HepG2 (cell line): ENCODE results near the gene LSMEM2. TPM values are rescaled to one million over a fixed set of nuclear protein-coding genes. Genes with fewer than 3 reads are reported as not detected.
A peak's percentile ranks its signal among the peaks of the same experiment; 100 is the strongest.

Experiments used
- HNRNPL ChIP-seq: fragments of 200-400 bp; formaldehyde crosslinking; IDR thresholded peaks from 2 replicates; pipeline ENCODE4 v1.6.1; 2017; ENCODE audit warnings: mild to moderate bottlenecking, low read depth, low read length
- HOXD1 ChIP-seq: sonication (generic); formaldehyde crosslinking; IDR thresholded peaks from 2 replicates; pipeline ENCODE4 v1.5.0; 2020; ENCODE audit warnings: missing genetic modification reagents
- KLF15 ChIP-seq: sonication (generic); formaldehyde crosslinking; IDR thresholded peaks from 2 replicates; pipeline ENCODE4 v1.8.1; 2023; ENCODE audit warnings: borderline replicate concordance, mild to moderate bottlenecking, inconsistent platforms, missing genetic modification reagents, mixed read lengths
- MBD4 ChIP-seq: IDR thresholded peaks from 2 replicates; pipeline ENCODE4 v1.6.1; 2012; ENCODE audit warnings: low read length, inconsistent platforms, borderline replicate concordance
- PHF5A ChIP-seq: IDR thresholded peaks from one replicate; pipeline ENCODE4 v1.6.1; 2018; ENCODE audit warnings: low read depth, missing genetic modification reagents; ENCODE audit not compliant: unreplicated experiment
- STAT5B ChIP-seq: sonication (generic); formaldehyde crosslinking; IDR thresholded peaks from 2 replicates; pipeline ENCODE4 v1.4.0; 2020; ENCODE audit warnings: missing genetic modification reagents
- TFDP2 ChIP-seq: sonication (generic); formaldehyde crosslinking; IDR thresholded peaks from 2 replicates; pipeline ENCODE4 v1.4.0; 2020; ENCODE audit warnings: missing genetic modification reagents
- ZNF567 ChIP-seq: sonication (generic); formaldehyde crosslinking; IDR thresholded peaks from 2 replicates; pipeline ENCODE4 v1.8.1; 2023; ENCODE audit warnings: mild to moderate bottlenecking, missing genetic modification reagents, borderline replicate concordance
- ZNF569 ChIP-seq: sonication (generic); formaldehyde crosslinking; IDR thresholded peaks from 2 replicates; pipeline ENCODE4 v1.5.0; 2020; ENCODE audit warnings: mild to moderate bottlenecking, missing genetic modification reagents, moderate library complexity, borderline replicate concordance
- polyA plus RNA-seq, 8 experiments: library from polyadenylated mRNA; depleted of rRNA in 3 of 8; stranded (reverse) in 7 of 8; unstranded in 1 of 8; fragments of >200 nt; fragmentation: Illumina TruSeq in 4 of 8; extraction: Trizol in 4 of 8; gene quantifications; 2 replicates each; pipeline versions ENCODE4 v1.2.1 to v1.2.3, GENCODE V29; 2011 to 2016; ENCODE audit warnings: low read depth in 4 of 8, missing spikeins in 1 of 8, mixed read lengths in 1 of 8; ENCODE audit not compliant: insufficient read depth in 1 of 8
- total RNA-seq, 5 experiments: library from RNA; depleted of rRNA; stranded (reverse); fragments of >200 nt; fragmentation: Illumina TruSeq; extraction: Trizol; gene quantifications; 2 replicates each; pipeline ENCODE4 v1.2.3, GENCODE V29; 2016; ENCODE audit warnings: low read depth in 1 of 5
- TF ChIP-seq, protein P1 (sequence below): sonication (generic); formaldehyde crosslinking; IDR thresholded peaks from 2 replicates; pipeline ENCODE4 v1.5.0; 2020; ENCODE audit warnings: mild to moderate bottlenecking, missing genetic modification reagents
- TF ChIP-seq, protein P2 (sequence below): sonication (generic); formaldehyde crosslinking; IDR thresholded peaks from one replicate; pipeline ENCODE4 v1.5.1; 2020; ENCODE audit warnings: mild to moderate bottlenecking, missing genetic modification reagents; ENCODE audit errors: not compliant biosample characterization
- TF ChIP-seq, protein P3 (sequence below): sonication (generic); formaldehyde crosslinking; IDR thresholded peaks from 2 replicates; pipeline ENCODE4 v1.4.0; 2020; ENCODE audit warnings: missing genetic modification reagents, borderline replicate concordance

LSMEM2 gene
- total and polyA plus RNA-seq, 2 of the 13 experiments (the other 11 are each of a cell fraction or from before 2014, with no cell fraction given): 0.07 to 0.41 TPM

- TF ChIP-seq, protein P1, sequence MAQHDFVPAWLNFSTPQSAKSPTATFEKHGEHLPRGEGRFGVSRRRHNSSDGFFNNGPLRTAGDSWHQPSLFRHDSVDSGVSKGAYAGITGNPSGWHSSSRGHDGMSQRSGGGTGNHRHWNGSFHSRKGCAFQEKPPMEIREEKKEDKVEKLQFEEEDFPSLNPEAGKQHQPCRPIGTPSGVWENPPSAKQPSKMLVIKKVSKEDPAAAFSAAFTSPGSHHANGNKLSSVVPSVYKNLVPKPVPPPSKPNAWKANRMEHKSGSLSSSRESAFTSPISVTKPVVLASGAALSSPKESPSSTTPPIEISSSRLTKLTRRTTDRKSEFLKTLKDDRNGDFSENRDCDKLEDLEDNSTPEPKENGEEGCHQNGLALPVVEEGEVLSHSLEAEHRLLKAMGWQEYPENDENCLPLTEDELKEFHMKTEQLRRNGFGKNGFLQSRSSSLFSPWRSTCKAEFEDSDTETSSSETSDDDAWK: no peak
- TF ChIP-seq TFDP2 (CRISPR knock-in tag): peak; percentile 49
- TF ChIP-seq HNRNPL: peak; percentile 93
- TF ChIP-seq ZNF569 (CRISPR knock-in tag): no peak
- TF ChIP-seq, protein P2, sequence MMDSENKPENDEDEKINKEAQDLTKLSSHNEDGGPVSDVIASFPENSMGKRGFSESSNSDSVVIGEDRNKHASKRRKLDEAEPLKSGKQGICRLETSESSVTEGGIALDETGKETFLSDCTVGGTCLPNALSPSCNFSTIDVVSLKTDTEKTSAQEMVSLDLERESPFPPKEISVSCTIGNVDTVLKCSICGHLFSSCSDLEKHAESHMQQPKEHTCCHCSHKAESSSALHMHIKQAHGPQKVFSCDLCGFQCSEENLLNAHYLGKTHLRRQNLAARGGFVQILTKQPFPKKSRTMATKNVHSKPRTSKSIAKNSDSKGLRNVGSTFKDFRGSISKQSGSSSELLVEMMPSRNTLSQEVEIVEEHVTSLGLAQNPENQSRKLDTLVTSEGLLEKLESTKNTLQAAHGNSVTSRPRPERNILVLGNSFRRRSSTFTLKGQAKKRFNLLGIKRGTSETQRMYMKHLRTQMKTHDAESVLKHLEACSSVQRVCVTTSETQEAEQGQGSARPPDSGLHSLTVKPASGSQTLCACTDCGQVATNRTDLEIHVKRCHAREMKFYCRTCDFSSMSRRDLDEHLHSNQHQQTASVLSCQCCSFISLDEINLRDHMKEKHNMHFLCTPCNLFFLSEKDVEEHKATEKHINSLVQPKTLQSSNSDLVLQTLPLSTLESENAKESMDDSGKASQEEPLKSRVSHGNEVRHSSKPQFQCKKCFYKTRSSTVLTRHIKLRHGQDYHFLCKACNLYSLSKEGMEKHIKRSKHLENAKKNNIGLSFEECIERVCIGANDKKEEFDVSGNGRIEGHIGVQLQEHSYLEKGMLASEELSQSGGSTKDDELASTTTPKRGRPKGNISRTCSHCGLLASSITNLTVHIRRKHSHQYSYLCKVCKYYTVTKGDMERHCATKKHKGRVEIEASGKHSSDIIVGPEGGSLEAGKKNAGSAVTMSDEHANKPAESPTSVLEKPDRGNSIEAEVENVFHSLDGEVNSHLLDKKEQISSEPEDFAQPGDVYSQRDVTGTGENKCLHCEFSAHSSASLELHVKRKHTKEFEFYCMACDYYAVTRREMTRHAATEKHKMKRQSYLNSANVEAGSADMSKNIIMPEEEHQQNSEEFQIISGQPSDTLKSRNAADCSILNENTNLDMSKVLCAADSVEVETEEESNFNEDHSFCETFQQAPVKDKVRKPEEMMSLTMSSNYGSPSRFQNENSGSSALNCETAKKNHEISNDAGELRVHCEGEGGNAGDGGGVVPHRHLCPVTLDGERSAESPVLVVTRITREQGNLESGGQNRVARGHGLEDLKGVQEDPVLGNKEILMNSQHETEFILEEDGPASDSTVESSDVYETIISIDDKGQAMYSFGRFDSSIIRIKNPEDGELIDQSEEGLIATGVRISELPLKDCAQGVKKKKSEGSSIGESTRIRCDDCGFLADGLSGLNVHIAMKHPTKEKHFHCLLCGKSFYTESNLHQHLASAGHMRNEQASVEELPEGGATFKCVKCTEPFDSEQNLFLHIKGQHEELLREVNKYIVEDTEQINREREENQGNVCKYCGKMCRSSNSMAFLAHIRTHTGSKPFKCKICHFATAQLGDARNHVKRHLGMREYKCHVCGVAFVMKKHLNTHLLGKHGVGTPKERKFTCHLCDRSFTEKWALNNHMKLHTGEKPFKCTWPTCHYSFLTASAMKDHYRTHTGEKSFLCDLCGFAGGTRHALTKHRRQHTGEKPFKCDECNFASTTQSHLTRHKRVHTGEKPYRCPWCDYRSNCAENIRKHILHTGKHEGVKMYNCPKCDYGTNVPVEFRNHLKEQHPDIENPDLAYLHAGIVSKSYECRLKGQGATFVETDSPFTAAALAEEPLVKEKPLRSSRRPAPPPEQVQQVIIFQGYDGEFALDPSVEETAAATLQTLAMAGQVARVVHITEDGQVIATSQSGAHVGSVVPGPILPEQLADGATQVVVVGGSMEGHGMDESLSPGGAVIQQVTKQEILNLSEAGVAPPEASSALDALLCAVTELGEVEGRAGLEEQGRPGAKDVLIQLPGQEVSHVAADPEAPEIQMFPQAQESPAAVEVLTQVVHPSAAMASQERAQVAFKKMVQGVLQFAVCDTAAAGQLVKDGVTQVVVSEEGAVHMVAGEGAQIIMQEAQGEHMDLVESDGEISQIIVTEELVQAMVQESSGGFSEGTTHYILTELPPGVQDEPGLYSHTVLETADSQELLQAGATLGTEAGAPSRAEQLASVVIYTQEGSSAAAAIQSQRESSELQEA (CRISPR knock-in tag): peak; percentile 88
- no peak for TF ChIP-seq MBD4
- TF ChIP-seq HOXD1 (CRISPR knock-in tag): no peak
- TF ChIP-seq KLF15 (CRISPR knock-in tag): no peak
- peak; percentile 36 for TF ChIP-seq PHF5A (CRISPR knock-in tag)
- TF ChIP-seq, protein P3, sequence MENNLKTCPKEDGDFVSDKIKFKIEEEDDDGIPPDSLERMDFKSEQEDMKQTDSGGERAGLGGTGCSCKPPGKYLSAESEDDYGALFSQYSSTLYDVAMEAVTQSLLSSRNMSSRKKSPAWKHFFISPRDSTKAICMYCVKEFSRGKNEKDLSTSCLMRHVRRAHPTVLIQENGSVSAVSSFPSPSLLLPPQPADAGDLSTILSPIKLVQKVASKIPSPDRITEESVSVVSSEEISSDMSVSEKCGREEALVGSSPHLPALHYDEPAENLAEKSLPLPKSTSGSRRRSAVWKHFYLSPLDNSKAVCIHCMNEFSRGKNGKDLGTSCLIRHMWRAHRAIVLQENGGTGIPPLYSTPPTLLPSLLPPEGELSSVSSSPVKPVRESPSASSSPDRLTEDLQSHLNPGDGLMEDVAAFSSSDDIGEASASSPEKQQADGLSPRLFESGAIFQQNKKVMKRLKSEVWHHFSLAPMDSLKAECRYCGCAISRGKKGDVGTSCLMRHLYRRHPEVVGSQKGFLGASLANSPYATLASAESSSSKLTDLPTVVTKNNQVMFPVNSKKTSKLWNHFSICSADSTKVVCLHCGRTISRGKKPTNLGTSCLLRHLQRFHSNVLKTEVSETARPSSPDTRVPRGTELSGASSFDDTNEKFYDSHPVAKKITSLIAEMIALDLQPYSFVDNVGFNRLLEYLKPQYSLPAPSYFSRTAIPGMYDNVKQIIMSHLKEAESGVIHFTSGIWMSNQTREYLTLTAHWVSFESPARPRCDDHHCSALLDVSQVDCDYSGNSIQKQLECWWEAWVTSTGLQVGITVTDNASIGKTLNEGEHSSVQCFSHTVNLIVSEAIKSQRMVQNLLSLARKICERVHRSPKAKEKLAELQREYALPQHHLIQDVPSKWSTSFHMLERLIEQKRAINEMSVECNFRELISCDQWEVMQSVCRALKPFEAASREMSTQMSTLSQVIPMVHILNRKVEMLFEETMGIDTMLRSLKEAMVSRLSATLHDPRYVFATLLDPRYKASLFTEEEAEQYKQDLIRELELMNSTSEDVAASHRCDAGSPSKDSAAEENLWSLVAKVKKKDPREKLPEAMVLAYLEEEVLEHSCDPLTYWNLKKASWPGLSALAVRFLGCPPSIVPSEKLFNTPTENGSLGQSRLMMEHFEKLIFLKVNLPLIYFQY (CRISPR knock-in tag): peak; percentile 84; the same call in 1 of the 2 replicates
- no peak for TF ChIP-seq STAT5B (CRISPR knock-in tag)
- TF ChIP-seq ZNF567 (CRISPR knock-in tag): peak; percentile 96
These were observed 18.6 kb upstream of the LSMEM2 start (continued) for GRCh38 chr3:50260027-50260941.
